Measurements from ENCODE around the gene UNC13A.

Gene UNC13A

DNA sequence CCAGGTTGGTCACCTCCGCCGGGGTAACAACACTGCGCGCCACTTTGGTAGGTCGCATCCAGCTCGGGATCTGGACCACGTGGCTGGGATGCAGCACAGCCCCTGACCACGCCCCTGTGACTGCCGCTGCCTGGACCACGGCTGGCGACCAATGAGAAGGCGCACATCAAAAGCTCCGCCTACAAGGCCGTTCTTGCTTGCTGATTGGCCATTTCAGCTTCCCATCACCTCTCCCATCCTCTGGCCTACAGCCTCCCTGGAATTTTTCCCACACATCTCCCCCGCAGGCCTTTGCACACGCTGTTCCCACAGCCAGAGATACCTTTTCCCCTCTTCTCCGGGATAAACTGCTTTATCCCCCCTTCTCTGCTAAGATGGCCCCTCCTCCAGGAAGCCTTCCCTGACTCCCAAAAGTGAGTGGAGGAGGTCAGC, 18.6 kb upstream of the UNC13A start:
- DNase-seq (ENCODE audit: low spot score) = no peak

- peak; percentile 51 for DNase-seq (ENCODE audit: low spot score)
These were observed 15.8 kb upstream of the UNC13A start for GRCh38 chr19:17703824-17704463.

DNA sequence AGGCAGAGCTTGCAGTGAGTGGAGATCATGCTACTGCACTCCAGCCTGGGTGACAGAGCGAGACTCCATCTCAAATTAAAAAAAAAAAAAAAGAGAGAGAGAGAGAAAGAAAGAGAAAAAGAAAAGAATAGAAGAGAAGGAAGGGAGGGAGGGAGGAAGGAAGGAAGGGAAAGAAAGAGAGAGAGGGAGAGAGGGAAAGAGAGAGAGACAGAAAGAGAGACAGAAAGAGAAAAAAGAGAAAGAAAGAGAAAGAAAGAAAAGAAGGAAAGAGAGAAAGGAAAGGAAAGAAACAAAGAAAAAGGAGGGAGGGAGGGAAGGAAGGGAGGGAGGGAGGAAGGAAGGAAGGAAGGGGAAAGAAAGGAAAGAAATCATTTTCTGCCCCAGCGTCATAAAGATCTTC, 7.0 kb upstream of the UNC13A start:
- no peak for DNase-seq (ENCODE audit: low spot score)

DNA sequence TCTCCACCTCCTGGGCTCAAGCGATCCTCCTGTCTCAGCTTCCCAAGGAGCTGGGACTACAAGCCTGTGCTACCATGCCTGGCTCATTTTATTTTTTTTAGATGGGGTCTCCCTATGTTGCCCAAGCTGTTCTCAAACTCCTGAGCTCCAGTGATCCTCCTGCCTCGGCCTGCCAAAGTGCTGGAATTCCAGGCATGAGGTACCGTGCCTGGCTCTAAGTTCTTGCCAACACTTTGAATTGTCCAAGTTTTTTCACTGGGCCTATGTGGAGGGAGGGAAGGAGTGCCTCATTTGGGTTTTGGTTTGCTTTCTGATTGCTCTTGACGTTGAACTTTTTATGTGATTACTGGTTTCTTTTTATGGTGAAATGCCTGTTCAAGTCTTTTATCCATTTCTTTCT, 4.4 kb upstream of the UNC13A start:
- no peak for DNase-seq (ENCODE audit: low spot score)

DNA sequence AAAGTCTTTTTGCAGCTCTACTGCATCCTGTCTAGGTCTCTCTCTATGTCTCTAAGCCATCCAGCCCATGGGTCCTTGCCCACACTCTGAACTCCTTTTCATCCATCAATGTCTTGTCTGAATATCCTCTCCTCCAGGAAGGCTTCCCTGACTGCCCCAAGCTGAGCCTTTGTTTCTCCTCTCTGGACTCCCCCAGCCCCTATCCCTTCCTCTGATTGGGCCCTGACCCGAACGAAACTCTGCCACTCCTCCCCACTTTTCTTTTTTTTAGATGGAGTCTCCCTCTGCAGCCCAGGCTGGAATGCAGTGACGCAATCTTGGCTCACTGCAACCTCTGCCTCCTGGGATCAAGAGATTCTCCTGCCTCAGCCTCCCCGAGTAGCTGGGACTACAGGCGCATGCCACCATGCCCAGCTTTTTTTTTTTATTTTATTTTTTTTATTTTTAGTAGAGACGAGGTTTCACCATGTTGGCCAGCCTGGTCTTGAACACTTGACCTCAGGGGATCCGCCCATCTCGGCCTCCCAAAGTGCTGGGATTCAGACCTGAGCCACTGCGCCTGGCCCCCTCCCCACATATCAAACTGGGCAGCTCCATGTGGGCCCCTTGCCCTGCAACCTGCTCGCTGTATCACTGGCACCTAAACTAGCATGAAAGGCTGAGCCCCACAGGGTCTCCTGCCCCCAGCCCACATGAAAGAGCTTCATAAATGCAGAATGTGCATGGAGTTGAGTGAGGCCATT, 870 bp upstream of the UNC13A start:
- DNase-seq (ENCODE audit: low spot score) = no peak

GRCh38 chr19:17687141-17687856, 855 bp downstream of the UNC13A start:
- DNase-seq (ENCODE audit: low spot score) = no peak

DNA sequence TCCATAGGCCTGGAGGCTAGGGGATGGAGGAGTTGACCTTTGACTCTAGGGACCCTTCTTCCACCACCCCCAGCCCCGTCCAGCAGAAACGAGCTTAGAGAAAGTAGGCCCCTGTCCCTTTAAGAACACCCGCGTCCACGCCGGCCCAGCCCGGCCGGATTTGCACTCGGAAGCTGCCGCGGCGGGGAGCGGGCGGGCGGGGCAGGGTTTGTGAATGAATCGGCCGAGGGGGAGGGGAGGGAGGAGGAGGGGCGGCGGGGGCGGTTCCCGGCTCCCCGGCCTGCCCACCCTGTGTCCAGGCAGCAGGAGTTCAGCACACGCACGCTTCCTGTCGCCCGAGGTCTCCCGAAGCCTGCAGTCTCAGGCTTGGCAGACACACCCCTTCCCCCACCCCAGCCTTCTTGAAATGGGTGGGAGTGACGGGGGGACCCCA, 1.5 kb downstream of the UNC13A start:
- DNase-seq (ENCODE audit: low spot score) = no peak

DNA sequence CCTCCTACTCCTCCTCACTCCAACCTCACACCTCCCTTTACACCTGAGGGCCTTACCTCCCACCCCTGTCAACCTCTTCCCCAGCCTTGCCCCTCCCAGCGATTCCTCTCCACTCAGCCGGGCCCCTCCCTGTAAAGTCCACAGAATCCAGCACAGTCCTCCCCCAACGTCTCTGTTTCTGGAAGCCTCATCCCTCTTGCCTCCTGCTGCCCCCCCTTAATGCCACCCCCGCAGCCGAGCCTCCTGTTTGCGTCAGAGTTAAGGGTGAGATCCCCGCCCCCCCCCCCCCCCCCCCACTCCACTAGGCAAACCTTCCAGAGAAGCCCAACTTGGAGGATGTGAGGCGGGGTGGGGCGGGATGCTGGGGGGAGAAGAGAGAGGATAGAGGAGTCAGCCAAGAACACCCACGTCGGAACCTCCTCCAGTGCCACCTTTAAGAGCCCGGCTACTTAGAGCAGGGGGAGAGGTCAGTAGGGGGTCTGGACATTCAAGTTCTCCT, 2.1 kb downstream of the UNC13A start:
- no peak for DNase-seq (ENCODE audit: low spot score)

DNA sequence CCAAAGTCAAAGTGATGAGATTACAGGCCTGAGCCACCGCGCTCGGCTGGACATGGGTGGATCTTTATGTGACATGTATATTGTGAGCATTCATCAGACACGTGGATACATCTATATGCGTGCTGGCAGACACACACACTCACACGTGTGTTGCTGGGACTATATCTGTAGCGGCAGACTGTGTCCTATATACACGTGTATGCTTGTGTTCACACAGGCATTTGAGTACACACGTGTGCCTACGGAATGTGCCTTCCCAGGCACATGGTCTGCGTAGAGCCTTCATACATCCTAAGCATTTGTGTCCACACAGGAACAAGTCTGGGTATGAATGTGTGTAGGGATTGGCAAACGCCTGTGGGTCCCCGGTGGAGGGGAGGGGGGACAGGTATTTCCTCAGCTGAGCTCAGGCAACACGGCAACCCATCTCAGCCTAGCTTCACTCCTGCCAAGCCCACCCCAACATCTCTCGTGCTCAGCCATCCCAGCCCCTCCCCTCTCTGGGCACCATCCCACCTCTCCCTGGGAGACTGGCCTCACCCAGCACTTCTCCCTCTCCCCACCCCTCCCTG, 2.6 kb downstream of the UNC13A start:
- DNase-seq (ENCODE audit: low spot score) = no peak

GRCh38 chr19:17684256-17684655, 3.9 kb downstream of the UNC13A start:
- no peak for DNase-seq (ENCODE audit: low spot score)

DNA sequence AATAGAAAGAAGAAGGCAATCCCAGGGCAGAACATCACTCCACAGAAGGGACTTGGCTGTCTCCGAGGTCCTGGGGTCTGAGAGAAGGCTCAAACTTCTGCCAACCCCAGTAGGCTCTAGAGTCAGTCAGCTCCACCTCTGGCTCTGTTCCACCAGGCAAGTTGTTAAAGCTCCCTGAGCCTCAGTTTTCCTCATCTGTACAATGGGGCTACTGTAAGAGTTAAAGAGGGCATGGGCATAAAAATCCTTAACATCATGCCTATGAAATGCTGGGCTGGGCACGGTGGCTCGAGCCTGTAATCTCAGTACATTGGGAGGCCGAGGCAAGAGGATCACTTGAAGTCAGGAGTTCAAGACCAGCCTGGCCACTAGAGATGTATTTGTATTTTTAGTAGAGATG, 5.1 kb downstream of the UNC13A start:
- no peak for DNase-seq (ENCODE audit: low spot score)

GRCh38 chr19:17682273-17682672, 5.9 kb downstream of the UNC13A start:
- DNase-seq (ENCODE audit: low spot score) = no peak

DNA sequence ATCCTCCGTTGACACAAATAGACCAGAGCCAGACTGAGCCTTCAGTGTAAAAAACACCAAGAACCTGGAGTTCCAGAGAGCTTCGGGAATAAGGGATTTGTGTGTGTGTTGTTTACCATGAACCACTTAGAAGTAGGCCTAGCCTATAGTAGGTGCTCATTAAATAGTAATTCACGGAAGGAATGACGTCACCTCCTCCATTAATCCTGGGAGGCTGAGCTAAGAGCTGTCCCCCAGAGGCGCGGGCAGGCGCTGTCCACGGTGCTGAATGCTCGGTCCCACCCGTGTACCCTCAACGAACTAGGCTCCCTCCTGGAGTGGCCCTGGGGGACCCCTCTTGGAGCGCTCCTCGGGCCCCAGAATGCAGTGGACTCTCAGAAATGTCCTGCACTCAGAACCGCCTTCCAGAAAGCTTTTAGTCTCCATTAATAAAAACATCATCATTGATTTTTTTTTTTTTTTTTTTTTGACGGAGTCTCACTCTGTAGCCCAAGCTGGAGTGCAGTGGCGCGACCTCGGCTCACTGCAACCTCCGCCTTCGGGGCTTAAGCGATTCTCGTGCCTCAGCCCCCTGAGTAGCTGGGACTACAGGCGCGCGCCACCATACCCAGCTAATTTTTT, 6.5 kb downstream of the UNC13A start:
- DNase-seq (ENCODE audit: low spot score) = no peak

GRCh38 chr19:17680230-17680722, 7.9 kb downstream of the UNC13A start:
- DNase-seq (ENCODE audit: low spot score) = no peak

- DNase-seq (ENCODE audit: low spot score) = no peak
These were observed 8.5 kb downstream of the UNC13A start for GRCh38 chr19:17679526-17680229.

- no peak for DNase-seq (ENCODE audit: low spot score)
These were observed 9.3 kb downstream of the UNC13A start for GRCh38 chr19:17678836-17679235.

GRCh38 chr19:17677002-17677401, 11.2 kb downstream of the UNC13A start:
- no peak for DNase-seq (ENCODE audit: low spot score)

- DNase-seq (ENCODE audit: low spot score) = no peak
These were observed 11.9 kb downstream of the UNC13A start for GRCh38 chr19:17676295-17676694.

- no peak for DNase-seq (ENCODE audit: low spot score)
These were observed 14.0 kb downstream of the UNC13A start for GRCh38 chr19:17673937-17674799.

DNA sequence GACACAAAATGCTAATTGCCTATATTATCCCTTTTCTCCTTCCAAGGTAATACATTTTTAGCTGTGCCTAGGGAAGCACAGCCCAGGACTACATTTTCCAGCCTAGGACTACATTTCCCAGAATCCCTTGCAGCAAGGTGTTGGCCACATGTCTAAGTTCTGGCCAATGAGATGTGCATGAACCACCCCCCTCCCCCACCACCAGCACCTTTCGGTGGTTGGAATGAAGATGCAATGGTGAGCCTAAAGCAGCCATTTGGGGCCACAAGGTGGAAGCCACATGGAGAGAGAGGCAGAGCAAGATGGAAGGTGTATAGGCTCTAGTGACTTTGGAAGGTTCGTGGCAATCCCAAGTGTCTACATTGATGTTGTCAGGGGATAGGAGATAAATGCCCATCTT, 16.2 kb downstream of the UNC13A start:
- DNase-seq (ENCODE audit: low spot score) = no peak

Measured in hematopoietic multipotent progenitor cell treated with erythropoietin and hydrocortisone succinate and interleukin-3 and kit ligand, for 17 days (in vitro differentiated cells).